ENCODE results near the gene KRT79.

DNA sequence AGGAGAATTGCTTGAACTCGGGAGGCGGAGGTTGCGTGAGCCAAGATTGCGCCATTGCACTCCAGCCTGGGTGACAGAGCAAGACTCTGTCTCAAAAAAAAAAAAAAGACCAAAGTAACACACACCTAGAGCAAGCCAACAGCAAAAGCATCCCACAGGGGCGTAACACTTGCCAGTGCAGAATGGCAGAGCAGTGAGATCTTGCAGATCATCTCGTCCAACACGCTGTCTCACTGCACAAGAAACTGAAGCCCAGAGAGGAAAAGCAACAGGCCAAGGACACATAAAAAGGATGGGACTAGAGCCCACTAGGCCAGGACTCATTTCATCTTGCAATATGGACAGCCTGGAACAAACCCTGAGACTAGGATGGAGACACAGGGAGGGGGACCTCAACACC lies 27.4 kb upstream of the KRT79 start:
- no peak for TF ChIP-seq CTCF (IDR thresholded peaks at IDR 0.05)
- no peak for TF ChIP-seq POLR2A (IDR thresholded peaks at IDR 0.05)
- TF ChIP-seq EP300 (IDR thresholded peaks at IDR 0.05), result no peak
- TF ChIP-seq POLR2AphosphoS5 (IDR thresholded peaks at IDR 0.05), result no peak
